ENCODE measurements around the gene MBP.
"Not testable (repeated sequence)": the region's sequence is repeated elsewhere in the genome, so short reads cannot be mapped to it uniquely, and the experiment has no call there.

The MBP gene

DNA sequence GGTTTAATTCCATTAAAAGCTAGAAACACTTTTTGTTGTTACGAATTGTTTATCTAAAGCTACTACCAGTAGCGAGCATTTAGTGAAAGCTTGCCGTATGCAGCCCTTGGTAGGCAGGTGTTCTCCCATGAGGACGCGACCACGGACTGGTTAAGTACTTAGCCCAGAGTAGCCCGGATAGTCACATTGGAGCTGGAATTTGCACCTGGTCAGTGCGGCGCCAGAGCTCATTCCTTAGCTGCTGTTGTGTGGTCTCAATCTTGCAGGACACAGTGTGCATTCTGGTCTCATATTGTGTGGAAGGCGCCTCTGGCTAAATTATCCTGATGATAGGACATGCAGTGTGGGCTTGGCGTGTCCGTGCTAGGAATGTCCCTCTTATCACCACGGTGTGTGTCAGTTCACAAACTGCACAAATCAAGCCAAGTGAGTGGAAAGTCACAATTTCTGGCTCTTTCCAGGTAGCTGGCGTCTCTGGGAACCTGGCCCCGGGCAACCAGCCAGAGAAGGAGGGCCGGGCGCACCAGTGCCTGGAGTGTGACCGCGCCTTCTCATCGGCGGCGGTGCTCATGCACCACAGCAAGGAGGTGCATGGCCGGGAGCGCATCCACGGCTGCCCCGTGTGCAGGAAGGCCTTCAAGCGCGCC lies 176.9 kb downstream of the MBP start:
- DNase-seq (ENCODE audit: low read depth in 2 of 2, low spot score in 1 of 2), result no peak

DNA sequence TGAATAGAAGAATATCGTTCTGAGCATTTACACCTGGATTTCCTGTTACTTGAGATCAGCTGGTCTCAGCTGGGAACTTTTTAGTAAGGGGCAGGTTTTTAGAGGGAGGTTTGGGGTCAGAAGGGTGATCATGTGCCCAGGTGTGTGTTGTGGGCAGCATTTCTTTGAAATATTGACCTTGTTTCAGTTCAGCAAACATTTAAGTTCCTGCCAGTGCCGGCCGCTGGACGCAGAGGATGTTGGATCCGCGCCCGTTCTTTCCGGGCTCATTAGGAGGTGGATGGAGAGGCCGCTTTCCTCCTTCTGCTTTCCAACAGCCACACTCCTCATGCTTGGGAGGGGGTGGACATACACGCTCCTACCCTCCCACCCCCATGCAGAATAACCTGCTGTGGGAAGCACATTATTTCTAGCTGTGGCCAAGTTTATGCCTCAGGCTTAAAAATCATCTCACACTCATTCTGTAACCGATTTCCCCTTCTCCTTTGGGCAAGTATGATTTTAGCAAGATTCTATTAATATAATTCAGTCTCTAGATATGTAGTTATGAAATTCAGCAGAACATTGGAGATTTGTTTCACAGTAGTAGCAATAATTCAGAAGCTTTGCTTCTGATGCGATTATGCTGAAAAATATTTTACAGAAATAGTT lies 178.9 kb downstream of the MBP start:
- DNase-seq (ENCODE audit: low read depth in 2 of 2, low spot score in 1 of 2), result no peak

DNA sequence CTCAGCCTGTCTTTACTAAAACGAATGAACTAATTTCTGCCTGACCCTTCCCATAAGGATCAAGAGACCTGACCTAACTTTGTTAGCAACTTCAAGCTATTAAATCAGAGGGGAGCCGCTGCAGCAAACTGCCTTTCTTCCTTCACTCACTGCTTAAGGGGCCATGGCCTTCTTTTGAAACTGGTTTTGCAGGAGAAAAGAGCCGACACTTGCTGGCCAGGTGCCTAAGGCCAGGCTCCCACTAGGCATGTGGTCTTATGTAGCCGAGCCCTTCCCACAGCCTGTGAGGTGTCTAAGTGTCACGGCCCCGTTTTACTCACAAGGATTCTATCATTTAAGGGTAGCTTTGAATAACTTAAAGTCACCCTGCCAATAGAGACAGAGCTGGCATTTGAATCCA lies 179.4 kb downstream of the MBP start:
- no peak for DNase-seq (ENCODE audit: low read depth in 2 of 2, low spot score in 1 of 2)

DNA sequence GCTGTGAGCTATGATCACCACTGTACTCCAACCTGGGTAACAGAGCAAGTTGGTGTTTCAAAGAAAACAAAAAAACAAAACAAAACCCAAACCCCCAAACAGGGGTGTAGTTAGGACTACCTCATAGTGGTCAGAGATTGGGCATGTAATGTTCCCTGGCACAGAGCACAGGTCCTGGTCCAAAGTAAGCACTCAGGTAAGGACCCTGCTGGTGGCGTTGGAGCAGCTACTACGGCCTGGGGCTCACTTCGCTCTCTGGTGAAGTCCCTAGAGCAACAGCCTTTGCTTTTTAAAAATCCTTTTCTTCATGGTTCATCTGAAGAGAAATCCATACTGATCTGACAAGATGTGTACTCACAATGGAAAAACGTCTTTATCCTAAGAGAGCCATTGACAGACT lies 179.8 kb downstream of the MBP start:
- DNase-seq (ENCODE audit: low read depth in 2 of 2, low spot score in 1 of 2), result no peak

DNA sequence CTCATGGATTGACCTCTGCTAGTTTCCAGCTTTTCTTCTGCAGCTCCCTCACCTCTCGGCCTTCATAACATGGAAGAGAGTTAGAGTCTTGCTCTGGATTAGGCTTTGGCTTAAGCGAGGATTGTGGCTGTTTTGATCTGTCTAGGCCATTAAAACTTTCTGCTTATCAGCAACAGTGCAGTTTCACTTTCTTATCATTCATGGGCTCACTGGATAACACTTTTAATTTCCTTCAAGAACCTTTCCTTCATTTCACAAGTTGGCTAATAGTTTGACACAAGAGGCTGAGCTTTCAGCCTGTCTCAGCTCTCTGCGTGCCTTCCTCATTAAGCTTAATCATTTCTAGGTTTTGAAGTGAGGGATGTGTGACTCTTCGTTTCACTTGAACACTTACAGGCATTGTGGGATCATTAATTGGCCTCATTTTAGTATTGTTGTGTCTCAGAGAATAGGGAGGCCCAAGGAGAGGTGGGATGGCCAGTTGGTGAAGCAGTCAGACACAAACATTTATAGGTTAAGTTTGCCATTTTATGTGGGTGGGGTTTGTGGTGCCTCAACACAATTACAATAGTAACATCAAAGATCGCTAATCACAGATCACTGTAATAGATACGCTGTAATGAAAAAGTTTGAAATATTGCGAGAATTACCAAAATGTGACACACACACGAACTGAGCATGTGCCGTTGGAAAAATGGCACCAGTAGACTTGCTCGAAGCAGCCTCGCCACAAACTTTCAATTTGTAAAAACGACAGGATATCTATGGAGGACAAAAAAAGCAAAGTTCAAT lies 180.9 kb downstream of the MBP start:
- DNase-seq (ENCODE audit: low read depth in 2 of 2, low spot score in 1 of 2), result no peak

DNA sequence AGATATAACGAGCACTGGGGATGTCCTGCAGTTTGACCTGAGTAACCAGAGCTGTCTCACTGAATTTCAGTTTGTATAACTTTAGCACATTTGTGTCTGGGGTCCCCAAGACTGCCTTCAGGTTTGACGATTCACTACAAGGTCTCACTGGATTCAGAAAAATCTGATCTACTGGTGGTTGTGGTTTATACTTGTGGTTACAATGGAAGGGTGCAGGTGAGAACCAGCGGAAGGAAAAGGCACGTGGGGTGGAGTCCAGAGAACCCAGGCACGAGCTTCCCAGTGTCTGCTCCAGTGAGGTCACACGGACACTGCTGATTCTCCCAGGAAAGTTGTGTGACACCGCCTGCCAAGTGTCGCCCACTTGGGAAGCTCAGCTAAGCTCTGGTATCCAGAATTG lies 184.2 kb downstream of the MBP start:
- no peak for DNase-seq (ENCODE audit: low read depth in 2 of 2, low spot score in 1 of 2)

DNA sequence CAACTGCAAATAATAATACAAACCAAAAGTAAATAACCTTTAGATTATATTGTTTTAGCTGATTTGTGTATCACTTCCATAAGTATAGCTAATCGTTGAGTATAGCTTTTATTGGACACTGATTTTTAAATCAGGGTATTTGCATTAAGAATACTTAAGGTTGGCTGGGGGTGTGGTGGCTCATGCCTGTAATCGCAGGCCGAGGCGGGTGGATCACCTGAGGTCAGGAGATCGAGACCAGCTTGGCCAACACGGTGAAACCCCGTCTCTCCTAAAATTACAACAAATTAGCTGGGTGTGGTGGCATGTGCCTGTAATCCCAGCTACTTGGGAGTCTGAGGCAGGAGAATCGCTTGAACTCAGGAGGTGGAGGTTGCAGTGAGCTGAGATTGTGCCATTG lies 188.2 kb downstream of the MBP start:
- not testable (repeated sequence) for DNase-seq (ENCODE audit: low read depth in 2 of 2, low spot score in 1 of 2)

DNA sequence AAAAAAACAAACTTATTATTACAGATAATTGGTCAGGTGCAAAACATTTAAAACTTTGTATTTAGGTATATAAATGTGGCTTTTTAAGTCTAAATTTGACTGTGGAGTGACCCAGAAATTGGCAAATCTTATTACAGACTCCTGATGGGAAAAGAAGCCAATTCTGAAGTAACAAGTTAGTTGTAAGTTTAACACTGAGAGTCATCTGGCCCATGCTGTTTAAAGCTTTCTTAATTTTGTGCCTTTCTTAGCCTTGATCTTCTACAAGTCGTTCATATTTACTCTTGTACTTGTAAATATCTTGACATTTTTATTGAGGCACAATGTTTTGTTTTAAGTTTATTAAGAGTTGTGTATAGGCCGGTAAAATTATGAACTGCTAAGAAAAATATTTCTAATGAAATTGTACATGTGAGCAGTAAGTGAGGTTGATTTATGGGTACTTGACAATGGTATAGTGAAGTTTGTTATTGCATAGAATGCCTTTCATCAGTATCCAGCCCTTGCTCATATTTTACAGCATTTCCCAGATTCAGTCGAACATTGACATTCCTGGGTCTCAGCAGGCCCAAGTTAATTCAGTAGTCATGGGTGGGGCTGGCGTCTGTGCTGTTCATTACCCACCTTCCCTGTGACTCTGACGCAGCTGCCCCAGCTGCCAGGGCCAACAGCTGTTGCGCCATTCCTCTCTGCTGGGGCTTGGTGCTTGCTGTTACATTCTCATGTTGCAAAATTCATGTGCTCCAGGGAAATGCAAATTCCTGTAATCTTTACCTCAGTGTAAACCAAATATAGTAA lies 188.8 kb downstream of the MBP start:
- no peak for DNase-seq (ENCODE audit: low read depth in 2 of 2, low spot score in 1 of 2)

DNA sequence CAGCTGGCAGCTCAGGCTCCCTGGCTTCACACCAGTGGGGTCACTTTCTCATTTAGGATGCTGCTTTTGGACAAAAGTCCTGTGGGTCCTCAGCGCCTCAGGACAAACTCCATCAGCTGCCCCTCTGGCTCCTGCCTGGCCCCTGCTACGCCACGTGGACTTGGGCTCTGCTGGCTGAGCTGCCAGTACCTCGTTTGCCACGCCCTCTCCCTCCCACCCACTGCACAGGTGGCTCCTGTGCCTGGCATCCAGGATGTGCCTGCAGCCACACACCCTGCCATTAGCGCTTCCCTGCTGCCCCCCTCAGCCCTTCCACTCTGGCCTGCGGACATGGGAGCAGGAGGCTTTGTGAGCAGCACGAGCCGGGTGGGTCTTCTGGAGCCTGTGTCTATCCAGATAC lies 191.3 kb downstream of the MBP start:
- DNase-seq (ENCODE audit: low read depth in 2 of 2, low spot score in 1 of 2), result no peak

DNA sequence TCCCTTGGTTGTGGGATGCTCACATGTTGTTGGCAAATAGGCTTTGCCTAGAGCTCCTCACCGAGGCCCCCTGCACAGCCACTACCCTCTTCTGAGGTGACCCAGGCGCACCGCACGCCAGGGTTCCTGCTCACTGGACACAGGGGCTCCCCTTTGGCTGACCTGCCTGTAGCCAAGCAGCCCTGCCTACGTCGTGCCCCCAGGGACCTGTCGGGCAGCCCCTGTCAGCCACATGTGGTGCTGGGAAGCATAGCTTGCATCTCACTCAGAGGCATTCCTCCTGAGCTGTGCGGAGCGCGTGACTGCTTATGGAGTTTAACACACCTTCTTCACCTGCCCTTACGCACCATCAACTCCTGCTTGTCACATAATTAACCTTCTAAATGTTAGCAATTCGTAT lies 194.0 kb downstream of the MBP start:
- DNase-seq (ENCODE audit: low read depth in 2 of 2, low spot score in 1 of 2), result no peak

DNA sequence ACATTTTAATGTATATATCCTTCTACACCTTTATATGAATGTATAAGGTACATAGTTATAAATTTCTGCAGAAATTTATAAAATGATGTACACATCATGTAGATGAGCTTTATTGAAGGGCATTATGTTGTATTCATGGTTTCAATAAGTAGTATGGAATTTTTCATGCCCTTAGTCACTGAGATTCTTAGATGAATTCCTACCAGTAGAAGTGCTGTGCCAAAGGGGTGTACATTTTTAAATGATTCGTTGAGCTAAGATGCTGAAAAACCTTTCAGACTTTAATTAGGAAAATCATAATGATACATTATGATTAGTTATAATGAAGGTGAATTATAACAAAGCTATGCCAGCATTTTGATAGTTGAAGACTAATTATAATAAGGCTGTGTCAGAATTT lies 195.0 kb downstream of the MBP start:
- no peak for DNase-seq (ENCODE audit: low read depth in 2 of 2, low spot score in 1 of 2)

DNA sequence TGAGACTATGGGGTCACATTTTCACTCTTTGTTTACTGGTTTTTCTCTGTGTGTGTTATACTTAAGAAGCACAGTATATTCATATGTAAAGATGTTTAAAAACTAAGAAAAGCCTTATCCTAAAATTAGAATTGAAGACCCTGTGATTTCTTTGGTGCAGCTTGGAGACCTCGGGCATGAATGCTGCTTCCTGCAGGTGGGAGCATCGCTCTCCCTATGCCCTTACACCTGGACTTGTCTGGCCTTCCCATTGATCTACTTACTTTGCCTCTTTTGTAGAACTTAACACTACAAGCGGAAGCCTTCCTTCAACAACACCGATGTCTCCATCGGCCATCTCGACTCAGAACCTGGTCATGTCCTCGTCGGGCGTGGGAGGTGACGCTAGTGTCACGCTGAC lies 195.7 kb downstream of the MBP start:
- DNase-seq (ENCODE audit: low read depth in 2 of 2, low spot score in 1 of 2), result no peak

DNA sequence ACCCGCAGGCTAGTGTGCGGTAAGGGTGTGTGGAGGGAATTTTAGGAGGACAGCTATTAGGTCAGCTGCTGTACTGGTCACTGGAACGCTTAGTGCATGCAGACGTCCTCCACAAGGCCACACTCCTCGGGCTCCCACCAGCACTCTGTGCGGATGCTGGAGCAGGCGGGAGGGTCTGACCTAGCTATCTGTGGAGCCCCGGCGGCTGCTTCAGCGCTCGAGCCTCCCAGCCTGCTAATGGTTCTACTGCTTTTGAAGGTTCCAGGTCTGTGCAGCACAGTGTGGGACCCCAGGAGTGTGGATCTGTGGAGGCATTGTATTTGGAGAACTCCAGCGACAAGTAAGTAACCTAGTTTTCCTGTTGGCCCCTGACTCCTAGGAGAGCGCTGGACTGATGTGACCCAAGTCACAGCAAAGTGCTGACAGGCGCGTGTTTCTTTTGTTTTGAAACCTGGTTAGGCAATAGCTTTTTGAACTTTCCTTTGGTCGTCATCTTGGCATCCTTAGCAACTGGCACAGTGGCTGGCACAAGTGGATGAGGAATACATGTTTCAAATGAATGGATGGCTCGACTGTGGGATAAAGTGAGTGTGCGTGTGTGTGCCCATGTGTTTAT lies 196.8 kb downstream of the MBP start:
- no peak for DNase-seq (ENCODE audit: low read depth in 2 of 2, low spot score in 1 of 2)

DNA sequence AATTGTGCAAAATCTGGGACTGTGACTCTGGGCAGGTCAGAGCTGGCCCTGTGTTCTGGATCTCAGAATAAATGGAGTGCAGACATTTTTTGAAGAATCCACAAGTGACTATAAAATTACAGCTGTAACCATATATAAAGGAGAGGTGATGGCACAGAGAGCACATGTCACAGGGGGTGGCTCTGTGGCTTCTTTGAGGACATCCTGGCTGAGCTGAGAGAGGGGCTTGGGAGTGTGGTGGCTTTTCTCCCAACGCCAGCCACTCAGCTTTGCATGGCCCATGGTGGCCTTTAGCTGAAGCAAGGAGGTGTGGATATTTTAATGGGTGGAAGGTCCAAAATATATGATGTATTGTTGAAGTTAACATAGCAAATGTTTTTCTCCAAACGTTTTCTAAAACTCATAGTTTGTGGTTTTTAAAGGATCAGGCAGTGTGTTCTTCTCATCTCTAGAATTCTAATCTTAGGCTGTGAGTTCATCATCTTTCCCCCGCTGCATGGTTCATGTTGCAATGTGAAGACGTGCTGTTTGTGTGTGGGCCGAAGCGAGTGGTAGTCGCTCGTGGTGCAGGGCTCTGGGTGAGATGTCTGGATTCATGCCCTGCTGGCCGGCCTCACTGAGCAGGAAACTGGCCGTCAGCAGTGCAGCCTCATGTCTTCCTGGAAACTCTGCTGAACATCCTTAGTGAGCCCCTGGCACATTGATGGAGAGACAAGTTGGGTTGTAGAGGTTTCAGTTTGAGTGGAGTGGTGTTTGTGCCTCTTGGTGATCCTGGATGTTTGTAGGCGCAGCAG lies 200.4 kb downstream of the MBP start:
- no peak for DNase-seq (ENCODE audit: low read depth in 2 of 2, low spot score in 1 of 2)

DNA sequence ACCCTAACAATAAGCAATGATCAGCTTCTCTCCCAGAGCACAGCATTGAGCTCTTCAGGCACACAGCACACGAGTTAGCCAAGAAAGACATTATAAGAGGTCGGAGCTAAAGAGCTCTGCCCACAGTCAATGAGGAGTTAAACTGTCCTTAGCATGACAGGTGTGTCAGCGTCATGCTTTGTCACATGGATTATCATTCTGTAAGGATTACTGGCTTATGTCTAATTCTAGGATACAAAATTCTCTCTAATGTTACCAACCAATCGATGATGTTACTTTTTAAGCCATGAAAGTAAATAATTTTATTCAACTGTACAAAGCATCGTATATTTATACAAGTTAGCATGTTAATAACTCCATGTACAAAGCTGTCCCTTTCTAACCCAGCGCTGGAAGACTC lies 201.4 kb downstream of the MBP start:
- DNase-seq (ENCODE audit: low read depth in 2 of 2, low spot score in 1 of 2), result no peak

Data from stimulated activated CD8-positive, alpha-beta memory T cell treated with anti-CD3 and anti-CD28 coated beads, Interleukin-4, amount 100 ng/mL, for 4 hours (primary cell).